HepG2 (cell line): ENCODE measurements around the gene THBS1. TPM values are rescaled to one million over a fixed set of nuclear protein-coding genes. Genes with fewer than 3 reads are reported as not detected.

Source experiments
- ATAC-seq: fragments of 200-7000 bp; cut with Tn5 transposase; 3 replicates; pipeline ENCODE4 v1.9.1; 2020; ENCODE audit warnings: mild to moderate bottlenecking, moderate library complexity
- BruUV-seq: library from RNA; stranded (reverse); fragments of 400-500 nt; replicated peaks from 2 replicates; lab custom pipeline; 2021; lab: Mats Ljungman, UMichigan
- CTCF ChIA-PET: fragments of 300-600 bp; formaldehyde crosslinking; extraction: SDS; loops from one replicate; lab custom pipeline; 2021; ENCODE audit warnings: low total read pairs, inconsistent platforms, low intra/inter-chr PET ratio; lab: Yijun Ruan, JAX
- POLR2A ChIA-PET: fragments of 350-600 bp; sonication (Branson Sonifier 250); formaldehyde crosslinking; loops from one replicate; lab custom pipeline; 2020; ENCODE audit warnings: antibody characterized with exemption, inconsistent platforms; lab: Yijun Ruan, JAX
- DNase-seq: peaks from one replicate; pipeline ENCODE4 v3.0.0-alpha.2; 2015; ENCODE audit warnings: low spot score
- FAIRE-seq: peaks from 3 replicates; lab custom pipeline; 2011; peaks lifted over from hg19 to GRCh38; lab: Jason Lieb, UNC
- H2AFZ ChIP-seq: one replicate; pipeline ENCODE4 v1.6.1; 2011; ENCODE audit warnings: low read length, inconsistent platforms
- H3K27ac ChIP-seq: fragments of 300-600 bp; 3 replicates; pipeline ENCODE4 v1.8.0; 2011; ENCODE audit warnings: mixed run types, mild to moderate bottlenecking, mixed read lengths, low read length, inconsistent platforms; ENCODE audit not compliant: insufficient read depth; ENCODE audit errors: extremely low read length
- H3K27me3 ChIP-seq, 2 experiments: fragments of 200-600 bp in 1 of 2; 2 replicates in 1 of 2; 3 replicates in 1 of 2; pipeline versions ENCODE4 v1.6.0 to v1.8.0; 2011; ENCODE audit warnings: low read length in 2 of 2, mild to moderate bottlenecking in 2 of 2, moderate library complexity in 2 of 2, inconsistent platforms in 1 of 2; ENCODE audit not compliant: insufficient read depth in 2 of 2, control insufficient read depth in 1 of 2
- H3K36me3 ChIP-seq, 2 experiments: fragments of 200-600 bp in 1 of 2; replicated peaks in 1 of 2; 2 replicates in 1 of 2; 3 replicates in 1 of 2; pipeline versions ENCODE4 v1.5.1 to v1.8.0; 2011; ENCODE audit warnings: low read length in 2 of 2, inconsistent platforms in 1 of 2; ENCODE audit not compliant: insufficient read depth in 2 of 2, control insufficient read depth in 1 of 2
- H3K4me1 ChIP-seq: 2 replicates; pipeline ENCODE4 v1.5.1; 2012; ENCODE audit warnings: low read length, inconsistent platforms; ENCODE audit not compliant: insufficient read depth
- H3K4me2 ChIP-seq: 2 replicates; pipeline ENCODE4 v1.6.0; 2011; ENCODE audit warnings: low read depth, low read length, inconsistent platforms
- H3K4me3 ChIP-seq, 3 experiments: fragments of 200-600 bp in 1 of 3; sonication (generic), shearing (Covaris generic) in 1 of 3; replicated peaks in 1 of 3; 2 replicates each; pipeline ENCODE4 v1.5.1; 2011 to 2016; ENCODE audit warnings: low read length in 3 of 3, inconsistent platforms in 2 of 3, low read depth in 2 of 3, mild to moderate bottlenecking in 2 of 3, control low read depth in 1 of 3, mixed read lengths in 1 of 3; ENCODE audit not compliant: insufficient read depth in 1 of 3
- H3K79me2 ChIP-seq: one replicate; pipeline ENCODE4 v1.6.1; 2011; ENCODE audit warnings: low read length, inconsistent platforms; ENCODE audit not compliant: insufficient read depth
- H3K9ac ChIP-seq: 2 replicates; pipeline ENCODE4 v1.6.0; 2011; ENCODE audit warnings: mild to moderate bottlenecking, low read depth, low read length, inconsistent platforms; ENCODE audit not compliant: insufficient read depth
- H3K9me3 ChIP-seq: 2 replicates; pipeline ENCODE4 v1.5.1; 2012; ENCODE audit warnings: mild to moderate bottlenecking, low read length
- H4K20me1 ChIP-seq: 2 replicates; pipeline ENCODE4 v1.6.0; 2011; ENCODE audit warnings: inconsistent platforms, mild to moderate bottlenecking, low read length, moderate library complexity; ENCODE audit not compliant: insufficient read depth
- CREM ChIP-seq, 2 experiments: sonication (generic) in 1 of 2; formaldehyde crosslinking in 1 of 2; IDR thresholded peaks; 2 replicates each; pipeline versions ENCODE4 v1.4.0 to v1.6.1; 2016 to 2020; ENCODE audit warnings: antibody characterized with exemption in 1 of 2, mild to moderate bottlenecking in 1 of 2, missing genetic modification reagents in 1 of 2
- HMG20B ChIP-seq: conservative IDR thresholded peaks from 2 replicates; pipeline ENCODE4 v1.6.1; 2016; ENCODE audit warnings: missing genetic modification reagents, missing compliant biosample characterization
- KAT8 ChIP-seq: IDR thresholded peaks from 2 replicates; pipeline ENCODE4 v1.6.1; 2016; ENCODE audit warnings: missing genetic modification reagents, missing compliant biosample characterization
- KLF9 ChIP-seq: IDR thresholded peaks from 2 replicates; pipeline ENCODE4 v1.6.1; 2016; ENCODE audit warnings: low read depth
- MBNL3 ChIP-seq: fragments of 250-450 bp; sonication (Bioruptor Pico); conservative IDR thresholded peaks from 2 replicates; pipeline ENCODE4 v1.8.0; 2022; ENCODE audit warnings: mild to moderate bottlenecking, inconsistent platforms
- MED13 ChIP-seq: sonication (generic); formaldehyde crosslinking; IDR thresholded peaks from 2 replicates; pipeline ENCODE4 v1.5.0; 2020; ENCODE audit warnings: missing genetic modification reagents
- NR2F1 ChIP-seq, 2 experiments: fragments of 450-650 bp in 1 of 2; formaldehyde crosslinking in 1 of 2; IDR thresholded peaks; 2 replicates each; pipeline versions ENCODE4 v1.5.0 to v1.6.1; 2016 to 2020; ENCODE audit warnings: mild to moderate bottlenecking in 1 of 2, missing compliant biosample characterization in 1 of 2, missing genetic modification reagents in 1 of 2, moderate library complexity in 1 of 2
- PHF5A ChIP-seq: IDR thresholded peaks from one replicate; pipeline ENCODE4 v1.6.1; 2018; ENCODE audit warnings: low read depth, missing genetic modification reagents; ENCODE audit not compliant: unreplicated experiment
- RCOR2 ChIP-seq: IDR thresholded peaks from 2 replicates; pipeline ENCODE4 v1.6.1; 2016; ENCODE audit warnings: missing biosample characterization, missing genetic modification reagents
- ZFP90 ChIP-seq: sonication (generic); formaldehyde crosslinking; IDR thresholded peaks from 2 replicates; pipeline ENCODE4 v1.8.0; 2022; ENCODE audit warnings: missing genetic modification reagents, mild to moderate bottlenecking, inconsistent platforms, borderline replicate concordance
- ZNF10 ChIP-seq: sonication (generic); formaldehyde crosslinking; IDR thresholded peaks from 2 replicates; pipeline ENCODE4 v1.4.0; 2020; ENCODE audit warnings: mild to moderate bottlenecking, low read depth, missing genetic modification reagents, borderline replicate concordance
- ZNF550 ChIP-seq: sonication (generic); formaldehyde crosslinking; IDR thresholded peaks from 2 replicates; pipeline ENCODE4 v1.4.0; 2020; ENCODE audit warnings: mild to moderate bottlenecking, missing genetic modification reagents, borderline replicate concordance
- ZNF770 ChIP-seq: sonication (generic); formaldehyde crosslinking; IDR thresholded peaks from 2 replicates; pipeline ENCODE4 v1.5.0; 2020; ENCODE audit warnings: mild to moderate bottlenecking, missing genetic modification reagents
- WGBS: methylation state at CpG from one replicate; pipeline ENCODE4 v1.1.6; 2017; ENCODE audit warnings: low lambda C conversion rate; 5-methylcytosine and 5-hydroxymethylcytosine counted together
- in situ Hi-C: cut with HindIII; loops from 2 replicates; pipeline ENCODE4 v1.10.0; 2017; ENCODE audit warnings: low pct_unique_long_range_greater_than_20kb; ENCODE audit not compliant: extremely low pct_ligation_motif_present
- intact Hi-C: fragments of 100-400 bp; cut with micrococcal nuclease; formaldehyde crosslinking; loops from one replicate; pipeline ENCODE4 v1.10.0; 2022; ENCODE audit not compliant: unreplicated experiment
- polyA plus RNA-seq, 8 experiments: library from polyadenylated mRNA; depleted of rRNA in 3 of 8; stranded (reverse) in 7 of 8; unstranded in 1 of 8; fragments of >200 nt; fragmentation: Illumina TruSeq in 4 of 8; extraction: Trizol in 4 of 8; gene quantifications; 2 replicates each; pipeline versions ENCODE4 v1.2.1 to v1.2.3, GENCODE V29; 2011 to 2016; ENCODE audit warnings: low read depth in 4 of 8, missing spikeins in 1 of 8, mixed read lengths in 1 of 8; ENCODE audit not compliant: insufficient read depth in 1 of 8
- total RNA-seq, 5 experiments: library from RNA; depleted of rRNA; stranded (reverse); fragments of >200 nt; fragmentation: Illumina TruSeq; extraction: Trizol; gene quantifications; 2 replicates each; pipeline ENCODE4 v1.2.3, GENCODE V29; 2016; ENCODE audit warnings: low read depth in 1 of 5

THBS1 gene
- total and polyA plus RNA-seq, 2 of the 13 experiments (the other 11 are each of a cell fraction or from before 2014, with no cell fraction given): 54.7 to 67.1 TPM

- Histone ChIP-seq H3K4me1 (no peaks in the 10 kb centered on the region), H3K9me3 (no peaks in the 10 kb centered on the region), H4K20me1 (no peaks in the 10 kb centered on the region; the same call in 1 of the 2 replicates), H3K9ac (no peak overlapping the region), H3K27ac (no peak overlapping the region), H3K4me2 (no peak overlapping the region), H3K36me3 (peaks cover 40 to 64% of the 10 kb centered on the region in 2 experiments), H3K79me2 (no peaks in the 10 kb centered on the region), H3K27me3 (no peaks in the 10 kb centered on the region), H2AFZ (no peak overlapping the region), H3K4me3 (no peak overlapping the region)
- intact Hi-C loops (no loop called here), in situ Hi-C loops (no loop called here)
- no peak; the same call in 2 of the 3 replicates for ATAC-seq
- CTCF ChIA-PET: no interaction called here
- no peak for FAIRE-seq
- TF ChIP-seq ZNF550 (CRISPR knock-in tag): no peak
- no peak for TF ChIP-seq ZFP90 (CRISPR knock-in tag)
- no peak for TF ChIP-seq ZNF10 (CRISPR knock-in tag)
- POLR2A ChIA-PET: no interaction called here
- no peak for DNase-seq
- WGBS: 98% methylated on average over 7 of the region's 7 CpGs
- no TSS peak for BruUV-seq
These were observed 13.0 kb downstream of the THBS1 start for GRCh38 chr15:39593656-39594445.

GRCh38 chr15:39594446-39595337 lies 13.8 kb downstream of the THBS1 start:
- ChIA-PET POLR2A (no interaction called here), CTCF (no interaction called here)
- intact Hi-C loops: no loop called here
- H3K79me2 ChIP-seq: no peaks in the 10 kb centered on the region
- ATAC-seq (no peak), FAIRE-seq (no peak), DNase-seq (no peak)
- in situ Hi-C loops: no loop called here
- H4K20me1 ChIP-seq: no peaks in the 10 kb centered on the region; the same call in 1 of the 2 replicates
- H3K9me3 ChIP-seq: no peaks in the 10 kb centered on the region
- peaks cover 36 to 56% of the 10 kb centered on the region in 2 experiments for H3K36me3 ChIP-seq
- 95% methylated on average over 5 of the region's 5 CpGs for WGBS
- no peak overlapping the region for H3K4me2 ChIP-seq
- no peak overlapping the region for H3K4me3 ChIP-seq
- no TSS peak for BruUV-seq
- H3K4me1 ChIP-seq: no peaks in the 10 kb centered on the region
- no peak overlapping the region for H2AFZ ChIP-seq
- no peaks in the 10 kb centered on the region for H3K27me3 ChIP-seq
- H3K27ac ChIP-seq: no peak overlapping the region
- no peak overlapping the region for H3K9ac ChIP-seq
- no peak for TF ChIP-seq KLF9 (CRISPR knock-in tag)
- no peak for TF ChIP-seq KAT8
- TF ChIP-seq ZFP90 (CRISPR knock-in tag): no peak
- no peak for TF ChIP-seq ZNF770 (CRISPR knock-in tag)
- TF ChIP-seq CREM (IDR thresholded peaks at IDR 0.05): no peak
- no peak for TF ChIP-seq CREM (CRISPR knock-in tag; IDR thresholded peaks at IDR 0.05)
- TF ChIP-seq PHF5A (CRISPR knock-in tag): no peak
- no peak for TF ChIP-seq MBNL3 (CRISPR knock-in tag)
- TF ChIP-seq NR2F1 (CRISPR knock-in tag; IDR thresholded peaks at IDR 0.05): no peak
- no peak for TF ChIP-seq MED13 (CRISPR knock-in tag)
- TF ChIP-seq RCOR2 (CRISPR knock-in tag): no peak
- no peak for TF ChIP-seq HMG20B (CRISPR knock-in tag)
